B cell (primary cell): ENCODE results near the gene AMBRA1. TPM values are rescaled to one million over a fixed set of nuclear protein-coding genes. Genes with fewer than 3 reads are reported as not detected.

ENCODE experiments used
- ATAC-seq: fragments of 200-7000 bp; cut with Tn5 transposase; one replicate; pipeline ENCODE4 v1.10.0; 2021; ENCODE audit warnings: low read depth, mild to moderate bottlenecking, moderate number of reproducible peaks, moderate library complexity
- CTCF ChIA-PET: fragments of 350-600 bp; sonication (Branson Sonifier 250); formaldehyde crosslinking; loops from one replicate; lab custom pipeline; 2021; ENCODE audit warnings: antibody characterized with exemption, inconsistent platforms; lab: Charles Lee
- POLR2A ChIA-PET: fragments of 350-600 bp; sonication (Branson Sonifier 250); formaldehyde crosslinking; loops from one replicate; lab custom pipeline; 2021; ENCODE audit warnings: antibody characterized with exemption; lab: Charles Lee
- DNase-seq: peaks from one replicate; pipeline ENCODE4 v3.0.0; 2013
- H2AFZ ChIP-seq: 2 replicates; pipeline ENCODE4 v1.6.1; 2012; ENCODE audit warnings: mild to moderate bottlenecking, low read depth, low read length; ENCODE audit not compliant: insufficient read depth, poor library complexity, severe bottlenecking
- H3K27ac ChIP-seq, 2 donors: 1 replicate in 1 of 2; 2 replicates in 1 of 2; pipeline ENCODE4 v1.5.1; 2012 to 2013; ENCODE audit warnings: low read length in 2 of 2, mild to moderate bottlenecking in 2 of 2, moderate library complexity in 1 of 2
- H3K27me3 ChIP-seq, 4 experiments: fragments of 200-600 bp in 1 of 4; sonication (generic) in 1 of 4; replicated peaks in 1 of 4; 1 replicate in 2 of 4; 2 replicates in 2 of 4; pipeline versions ENCODE4 v1.6.1 to v1.7.0; 2013 to 2016; ENCODE audit warnings: low read length in 3 of 4, mild to moderate bottlenecking in 2 of 4, mixed read lengths in 1 of 4, moderate library complexity in 1 of 4; ENCODE audit not compliant: insufficient read depth in 4 of 4, control insufficient read depth in 3 of 4; ENCODE audit errors: control extremely low read depth in 1 of 4
- H3K36me3 ChIP-seq, 2 experiments: replicated peaks in 1 of 2; 1 replicate in 1 of 2; 2 replicates in 1 of 2; pipeline versions ENCODE4 v1.6.1 to v1.7.1; 2013; ENCODE audit warnings: low read length in 1 of 2; ENCODE audit not compliant: insufficient read depth in 2 of 2, control insufficient read depth in 1 of 2; ENCODE audit errors: control extremely low read depth in 1 of 2, extremely low read depth in 1 of 2
- H3K4me1 ChIP-seq, 2 donors: fragments of 200-600 bp in 1 of 2; sonication (generic) in 1 of 2; 1 replicate in 1 of 2; 2 replicates in 1 of 2; pipeline versions ENCODE4 v1.5.1 to v1.6.1; 2013 to 2017; ENCODE audit warnings: low read length in 2 of 2; ENCODE audit not compliant: control insufficient read depth in 2 of 2, insufficient read depth in 2 of 2
- H3K4me2 ChIP-seq: replicated peaks from 2 replicates; pipeline ENCODE3; 2012; ENCODE audit warnings: mild to moderate bottlenecking, low read depth, low read length; ENCODE audit not compliant: poor library complexity, severe bottlenecking
- H3K4me3 ChIP-seq, 5 experiments: fragments of 200-600 bp in 1 of 5; sonication (generic) in 1 of 5; 1 replicate in 3 of 5; 2 replicates in 2 of 5; pipeline versions ENCODE4 v1.5.1 to v1.7.0; 2011 to 2016; ENCODE audit warnings: low read length in 4 of 5, mild to moderate bottlenecking in 4 of 5, low read depth in 2 of 5, control low read depth in 1 of 5, moderate library complexity in 1 of 5; ENCODE audit not compliant: insufficient read depth in 1 of 5; ENCODE audit errors: control extremely low read depth in 1 of 5, extremely low read depth in 1 of 5
- H3K79me2 ChIP-seq: fragments of 200-600 bp; sonication (generic); one replicate; pipeline ENCODE4 v1.6.0; 2016; ENCODE audit warnings: low read length; ENCODE audit not compliant: control insufficient read depth, insufficient read depth
- H3K9ac ChIP-seq: fragments of 200-600 bp; sonication (generic); 2 replicates; pipeline ENCODE4 v1.6.1; 2017; ENCODE audit warnings: mild to moderate bottlenecking, low read length, moderate library complexity
- H3K9me3 ChIP-seq, 3 donors: one replicate each; pipeline versions ENCODE4 v1.6.1 to v1.7.1; 2013; ENCODE audit warnings: low read length in 2 of 3; ENCODE audit not compliant: control insufficient read depth in 2 of 3, insufficient read depth in 1 of 3; ENCODE audit errors: control extremely low read depth in 1 of 3
- H4K20me1 ChIP-seq: 2 replicates; pipeline ENCODE4 v1.6.0; 2012; ENCODE audit warnings: mild to moderate bottlenecking, low read length; ENCODE audit not compliant: insufficient read depth, control insufficient read depth, poor library complexity, severe bottlenecking
- H3K27ac Mint-ChIP-seq: one replicate; pipeline ENCODE4 v1.8.0; 2021; ENCODE audit warnings: mixed read lengths
- H3K27me3 Mint-ChIP-seq: one replicate; pipeline ENCODE4 v1.8.0; 2021; ENCODE audit warnings: mixed read lengths
- H3K4me1 Mint-ChIP-seq: one replicate; pipeline ENCODE4 v1.8.0; 2021; ENCODE audit warnings: mixed read lengths
- H3K4me3 Mint-ChIP-seq: one replicate; pipeline ENCODE4 v1.8.0; 2021; ENCODE audit warnings: mixed read lengths
- H3K9me3 Mint-ChIP-seq: one replicate; pipeline ENCODE4 v1.8.0; 2022; ENCODE audit warnings: mixed read lengths; ENCODE audit not compliant: insufficient read depth
- EZH2 ChIP-seq: IDR thresholded peaks from 2 replicates; pipeline ENCODE4 v1.6.1; 2012; ENCODE audit warnings: borderline replicate concordance, low read depth, mild to moderate bottlenecking, moderate library complexity, low read length; ENCODE audit not compliant: insufficient read depth, poor library complexity, severe bottlenecking
- WGBS: methylation state at CpG from one replicate; pipeline ENCODE4 v1.1.5; 2013; ENCODE audit warnings: missing lambda C conversion rate; ENCODE audit not compliant: insufficient coverage; 5-methylcytosine and 5-hydroxymethylcytosine counted together
- intact Hi-C: fragments of 100-400 bp; cut with micrococcal nuclease; formaldehyde crosslinking; loops from one replicate; pipeline ENCODE4 v1.10.0; 2022
- polyA plus RNA-seq: library from polyadenylated mRNA; depleted of rRNA; stranded (reverse); fragments of >200 nt; gene quantifications from 2 replicates; pipeline ENCODE4 v1.2.3, GENCODE V29; 2012
- total RNA-seq, 2 donors: library from RNA; stranded (reverse); fragments of 120-200 nt in 1 of 2; gene quantifications; 1 replicate in 1 of 2; 2 replicates in 1 of 2; pipeline versions ENCODE4 v1.2.3 to v1.2.4, GENCODE V29; 2013 to 2022
- TF ChIP-seq, protein P1 (sequence below): fragments of 200-600 bp; IDR thresholded peaks from one replicate; pipeline ENCODE4 v1.8.0; 2022; ENCODE audit warnings: antibody characterized with exemption, mild to moderate bottlenecking

Gene AMBRA1
- total and polyA plus RNA-seq, 2 donors (not counting 1 experiment from before 2014, with no cell fraction given): 13.8 to 36.1 TPM

DNA sequence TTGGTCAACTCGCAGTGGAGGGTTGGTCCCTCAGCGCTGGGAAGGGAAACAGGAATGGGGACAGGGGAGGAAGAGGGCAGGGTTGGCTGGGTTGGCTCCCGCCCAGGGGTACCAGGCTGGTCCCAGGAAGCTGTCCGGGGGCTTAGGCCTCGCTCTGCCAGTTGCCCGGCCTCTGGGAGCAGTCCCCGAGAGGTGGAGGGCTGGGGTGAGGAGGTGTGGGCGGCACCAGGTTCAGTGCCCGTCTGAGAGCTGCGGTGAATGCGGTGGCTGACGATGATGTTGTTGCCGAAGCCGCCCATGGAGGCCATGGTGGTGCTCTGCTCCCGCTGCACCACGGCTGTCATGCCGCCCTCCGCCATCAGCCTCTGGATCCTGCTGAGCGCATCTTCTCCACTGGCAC lies 196.3 kb downstream of the AMBRA1 start:
- Histone ChIP-seq H4K20me1 (peaks cover 9% of the 10 kb centered on the region), H3K27me3 (peaks cover 0 to 7% (median 3%) of the 10 kb centered on the region in 4 experiments), H3K4me1 (peaks cover 7 to 10% of the 10 kb centered on the region in 2 donors), H3K4me2 (no peak overlapping the region), H3K27ac (no peak overlapping the region), H3K36me3 (peaks cover 0 to 4% of the 10 kb centered on the region in 2 experiments), H2AFZ (no peak overlapping the region), H3K9ac (no peak overlapping the region), H3K4me3 (no peak overlapping the region), H3K9me3 (peaks cover 0 to 7% (median 0%) of the 10 kb centered on the region in 3 donors), H3K79me2 (no peaks in the 10 kb centered on the region)
- intact Hi-C loops: no loop called here
- DNase-seq: no peak
- no peak overlapping the region for H3K4me3 Mint-ChIP-seq
- peaks cover 7% of the 10 kb centered on the region for H3K4me1 Mint-ChIP-seq
- peaks cover 10% of the 10 kb centered on the region for H3K27me3 Mint-ChIP-seq
- no peak for ATAC-seq
- no peaks in the 10 kb centered on the region for H3K9me3 Mint-ChIP-seq
- TF ChIP-seq, protein P1, sequence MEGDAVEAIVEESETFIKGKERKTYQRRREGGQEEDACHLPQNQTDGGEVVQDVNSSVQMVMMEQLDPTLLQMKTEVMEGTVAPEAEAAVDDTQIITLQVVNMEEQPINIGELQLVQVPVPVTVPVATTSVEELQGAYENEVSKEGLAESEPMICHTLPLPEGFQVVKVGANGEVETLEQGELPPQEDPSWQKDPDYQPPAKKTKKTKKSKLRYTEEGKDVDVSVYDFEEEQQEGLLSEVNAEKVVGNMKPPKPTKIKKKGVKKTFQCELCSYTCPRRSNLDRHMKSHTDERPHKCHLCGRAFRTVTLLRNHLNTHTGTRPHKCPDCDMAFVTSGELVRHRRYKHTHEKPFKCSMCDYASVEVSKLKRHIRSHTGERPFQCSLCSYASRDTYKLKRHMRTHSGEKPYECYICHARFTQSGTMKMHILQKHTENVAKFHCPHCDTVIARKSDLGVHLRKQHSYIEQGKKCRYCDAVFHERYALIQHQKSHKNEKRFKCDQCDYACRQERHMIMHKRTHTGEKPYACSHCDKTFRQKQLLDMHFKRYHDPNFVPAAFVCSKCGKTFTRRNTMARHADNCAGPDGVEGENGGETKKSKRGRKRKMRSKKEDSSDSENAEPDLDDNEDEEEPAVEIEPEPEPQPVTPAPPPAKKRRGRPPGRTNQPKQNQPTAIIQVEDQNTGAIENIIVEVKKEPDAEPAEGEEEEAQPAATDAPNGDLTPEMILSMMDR: no peak
- TF ChIP-seq EZH2: no peak
- 96% methylated on average over 17 of the region's 19 CpGs for WGBS
- ChIA-PET POLR2A (no interaction called here), CTCF (no interaction called here)
- H3K27ac Mint-ChIP-seq: no peak overlapping the region

DNA sequence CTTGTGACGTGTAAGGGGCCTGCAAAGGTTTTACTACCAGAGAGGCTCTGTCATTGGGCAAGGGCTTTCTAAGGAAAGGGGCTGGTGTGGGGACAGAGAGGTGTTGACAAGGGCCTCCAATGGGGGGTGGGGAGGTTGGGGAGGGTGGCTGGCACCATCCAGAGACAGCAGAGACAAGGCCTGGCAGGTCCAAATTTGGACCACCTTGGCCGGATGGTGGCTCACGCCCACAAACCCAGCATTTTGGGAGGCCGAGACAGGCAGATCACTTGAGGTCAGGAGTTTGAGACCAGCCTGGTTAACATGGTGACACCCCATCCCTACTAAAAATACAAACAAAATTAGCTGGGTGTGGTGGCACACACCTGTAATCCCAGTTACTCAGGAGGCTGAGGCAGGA lies 200.1 kb downstream of the AMBRA1 start:
- H2AFZ ChIP-seq: no peak overlapping the region
- no peaks in the 10 kb centered on the region for H3K79me2 ChIP-seq
- peaks cover 28 to 37% of the 10 kb centered on the region in 2 donors for H3K4me1 ChIP-seq
- intact Hi-C loops: no loop called here
- Mint-ChIP-seq H3K9me3 (no peaks in the 10 kb centered on the region), H3K27ac (peak overlapping the region; percentile 32), H3K27me3 (peaks cover 20% of the 10 kb centered on the region), H3K4me1 (peaks cover 19% of the 10 kb centered on the region), H3K4me3 (peak overlapping the region; percentile 76)
- H3K4me2 ChIP-seq: no peak overlapping the region
- peaks cover 0 to 37% (median 24%) of the 10 kb centered on the region in 4 experiments for H3K27me3 ChIP-seq
- H3K9ac ChIP-seq: no peak overlapping the region
- no peaks in the 10 kb centered on the region for H3K36me3 ChIP-seq
- CTCF ChIA-PET: interaction anchor here (1.1 kb wide), 1 partner anchor 11 kb away, joined by 3 read pairs; no protein-coding TSS in a partner anchor
- POLR2A ChIA-PET: no interaction called here
- no peak for TF ChIP-seq EZH2
- TF ChIP-seq, protein P1: no peak
- peaks cover 0 to 19% (median 0%) of the 10 kb centered on the region in 3 donors for H3K9me3 ChIP-seq
- ATAC-seq (no peak), DNase-seq (no peak)
- no peak overlapping the region for H3K4me3 ChIP-seq
- H3K27ac ChIP-seq: no peak overlapping the region
- 92% methylated on average over 4 of the region's 4 CpGs for WGBS
- peaks cover 21% of the 10 kb centered on the region for H4K20me1 ChIP-seq
